Renal cortical epithelial cell (primary cell): Measurements from ENCODE around the gene EHHADH. TPM values are rescaled to one million over a fixed set of nuclear protein-coding genes. Genes with fewer than 3 reads are reported as not detected.
"Not testable (repeated sequence)": the region's sequence is repeated elsewhere in the genome, so short reads cannot be mapped to it uniquely, and the experiment has no call there.

Source experiments
- DNase-seq: peaks from one replicate; pipeline ENCODE4 v3.0.0-alpha.2; 2011; ENCODE audit warnings: low read depth
- total RNA-seq: library from RNA; depleted of rRNA; stranded (reverse); fragments of >200 nt; gene quantifications from 2 replicates; pipeline ENCODE4 v1.2.3, GENCODE V29; 2014

EHHADH gene
- total RNA-seq, 1 donor from 2014 or later, result 35.6 TPM

- peak; percentile 43 for DNase-seq
These were observed 2.6 kb downstream of the EHHADH start for GRCh38 chr3:185251272-185251671.

- peak; percentile 78 for DNase-seq
These were observed 3.2 kb downstream of the EHHADH start for GRCh38 chr3:185250653-185251052.

DNA sequence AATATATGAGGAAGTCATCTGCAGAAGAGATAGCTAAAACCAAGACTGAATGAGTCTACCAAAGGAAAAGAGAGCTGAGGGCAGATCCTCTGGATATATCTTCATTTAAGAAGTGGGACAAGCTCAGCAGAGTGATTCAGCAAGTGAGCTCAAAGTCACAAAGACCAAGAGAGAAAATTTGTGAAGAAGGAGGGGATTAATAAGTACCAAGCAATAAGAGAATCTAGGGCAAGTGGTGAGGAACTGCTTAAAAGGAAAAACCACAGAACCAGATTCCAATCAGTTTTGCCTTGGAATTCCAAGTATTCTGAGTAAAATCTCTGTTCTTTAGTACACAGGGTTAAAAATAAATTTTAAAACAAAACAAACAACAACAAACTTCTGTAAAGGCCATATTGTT, 3.6 kb downstream of the EHHADH start:
- peak; percentile 94 for DNase-seq

GRCh38 chr3:185242642-185243041, 11.2 kb downstream of the EHHADH start:
- DNase-seq, result no peak

- DNase-seq, result no peak
These were observed 16.9 kb downstream of the EHHADH start for GRCh38 chr3:185236969-185237368.

- DNase-seq, result no peak
These were observed 20.5 kb downstream of the EHHADH start for GRCh38 chr3:185233328-185233727.

DNA sequence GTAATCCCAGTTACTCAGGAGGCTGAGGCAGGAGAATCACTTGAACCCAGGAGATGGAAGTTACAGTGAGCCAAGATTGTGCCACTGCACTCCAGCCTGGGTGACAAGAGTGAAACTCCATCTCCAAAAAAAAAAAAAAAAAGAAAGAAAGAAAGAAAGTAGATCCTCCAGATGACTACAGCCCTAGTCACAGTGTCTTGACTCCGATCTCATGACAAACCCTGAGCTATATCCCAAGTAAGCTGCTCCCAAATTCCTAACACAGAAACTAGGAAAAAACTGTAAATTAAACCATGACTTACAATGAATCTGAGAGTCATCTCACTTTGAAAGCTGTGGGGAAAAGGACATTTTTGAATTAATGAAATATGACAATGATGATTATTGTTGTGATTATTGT, 27.3 kb downstream of the EHHADH start:
- not testable (repeated sequence) for DNase-seq

DNA sequence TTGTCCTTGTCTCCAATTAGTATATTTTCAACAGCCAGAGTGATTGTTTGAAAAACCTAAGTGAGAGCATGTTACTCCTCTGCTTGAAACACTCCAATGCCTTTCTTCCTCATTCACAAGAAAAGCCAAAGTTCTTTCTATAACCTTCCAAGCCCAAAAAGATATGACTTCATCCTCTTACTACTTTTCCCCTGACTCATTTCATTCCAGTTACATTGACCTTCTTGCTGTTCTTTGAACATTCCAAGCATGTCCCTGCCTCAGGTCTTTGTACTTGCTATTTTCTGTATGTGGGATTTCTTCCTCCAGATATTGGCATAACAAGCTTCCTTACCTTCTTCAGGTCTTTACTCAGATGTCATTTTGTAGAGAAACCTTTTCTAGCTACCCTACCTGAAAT, 28.3 kb downstream of the EHHADH start:
- peak; percentile 92 for DNase-seq

GRCh38 chr3:185225080-185225479, 28.8 kb downstream of the EHHADH start:
- DNase-seq, result no peak

GRCh38 chr3:185221203-185221602, 32.6 kb downstream of the EHHADH start:
- no peak for DNase-seq

DNA sequence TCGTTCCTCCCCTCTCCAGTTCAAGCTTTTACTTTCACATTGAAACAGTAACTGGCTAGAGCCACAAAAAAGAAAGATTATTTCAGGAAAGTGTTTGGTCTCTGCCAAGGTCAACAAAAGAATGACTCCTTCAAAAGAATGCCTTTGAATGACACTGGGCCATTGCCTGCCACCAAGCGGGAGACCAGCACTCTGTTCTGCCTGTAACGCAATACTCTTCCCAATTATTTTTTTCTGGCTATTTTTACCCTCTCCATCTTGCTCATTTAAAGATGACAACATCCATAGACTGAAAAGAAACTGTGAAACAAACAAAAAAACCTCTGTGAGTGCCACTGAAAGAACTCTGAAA, 37.3 kb downstream of the EHHADH start:
- DNase-seq, result peak; percentile 8

DNA sequence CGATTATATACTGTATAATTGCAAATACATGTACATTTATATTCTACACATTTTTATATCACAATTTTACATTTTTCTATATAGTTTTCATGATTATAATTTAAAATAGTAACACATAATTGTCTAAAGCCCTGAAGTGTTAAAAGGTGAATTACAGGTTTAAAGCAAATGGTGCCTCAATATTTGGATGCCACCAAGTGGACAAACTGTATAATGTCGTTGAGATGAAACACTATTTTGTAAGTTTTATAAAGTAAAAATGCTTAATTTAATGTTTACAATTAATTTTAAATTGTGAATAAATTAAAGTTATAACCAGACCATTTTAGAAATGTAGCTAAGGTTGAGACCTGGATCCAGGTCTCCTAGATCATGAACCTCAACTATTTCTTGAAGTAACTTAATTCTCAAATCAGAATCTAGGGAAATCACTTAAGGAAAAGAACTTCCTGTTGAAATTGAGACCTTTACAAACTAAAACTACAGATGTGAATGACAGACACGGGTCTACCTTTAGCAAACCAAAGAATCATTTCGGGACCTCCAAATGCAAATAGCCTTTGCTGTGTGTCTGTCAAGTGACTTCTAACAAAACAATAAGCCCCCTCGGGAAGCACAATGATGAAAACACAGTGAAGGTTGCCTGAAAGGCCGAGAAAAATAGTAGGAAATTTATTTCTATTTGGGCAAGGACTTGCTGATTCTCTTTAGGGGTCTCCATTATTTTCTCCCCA, 37.8 kb downstream of the EHHADH start:
- DNase-seq, result peak; percentile 39

DNA sequence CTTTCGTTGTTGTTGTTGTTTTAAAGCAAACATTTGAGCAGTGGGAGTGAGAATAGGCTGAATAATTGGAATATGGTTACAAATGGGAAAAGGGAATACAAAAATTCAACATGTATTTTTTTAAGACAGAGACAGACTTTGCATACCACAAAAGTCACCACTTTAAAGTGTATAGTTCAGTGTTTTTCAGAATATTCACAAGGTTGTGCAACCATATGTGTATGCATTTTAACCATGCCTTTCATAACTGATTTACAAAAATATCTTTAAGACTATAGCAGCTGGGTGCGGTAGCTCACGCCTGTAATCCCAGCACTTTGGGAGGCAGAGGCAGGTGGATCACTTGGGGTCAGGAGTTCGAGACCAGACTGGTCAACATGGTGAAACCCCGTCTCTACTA, 41.3 kb downstream of the EHHADH start:
- DNase-seq, result no peak

GRCh38 chr3:185212086-185212485, 41.8 kb downstream of the EHHADH start:
- DNase-seq, result no peak

DNA sequence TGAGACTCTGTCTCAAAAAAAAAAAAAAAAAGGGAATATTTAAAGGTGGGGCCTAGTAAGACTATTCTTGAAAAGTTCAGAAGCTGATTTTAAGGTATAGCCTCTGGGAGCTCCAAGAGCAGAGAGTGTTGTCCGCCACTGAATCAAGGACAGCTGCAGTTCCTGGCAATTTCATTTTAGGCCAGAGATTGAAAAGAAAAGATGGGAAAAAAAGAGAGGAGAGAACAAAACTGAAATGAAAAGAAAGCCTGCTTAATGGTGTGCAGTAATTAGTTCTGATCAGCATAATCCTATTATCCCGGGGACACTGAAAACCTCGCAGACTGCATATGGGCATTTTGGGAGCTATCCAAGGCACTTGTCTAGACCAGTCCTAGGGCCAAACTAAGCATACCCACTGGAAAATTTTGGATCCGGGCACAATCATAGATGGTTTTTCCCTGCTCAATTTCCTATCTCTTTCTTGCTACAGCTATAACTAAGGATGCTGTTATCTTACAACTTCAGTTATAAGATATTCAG, 43.2 kb downstream of the EHHADH start:
- DNase-seq, result no peak

- DNase-seq, result no peak
These were observed 45.0 kb downstream of the EHHADH start for GRCh38 chr3:185208823-185209222.

- DNase-seq, result no peak
These were observed 45.7 kb downstream of the EHHADH start for GRCh38 chr3:185207931-185208746.

DNA sequence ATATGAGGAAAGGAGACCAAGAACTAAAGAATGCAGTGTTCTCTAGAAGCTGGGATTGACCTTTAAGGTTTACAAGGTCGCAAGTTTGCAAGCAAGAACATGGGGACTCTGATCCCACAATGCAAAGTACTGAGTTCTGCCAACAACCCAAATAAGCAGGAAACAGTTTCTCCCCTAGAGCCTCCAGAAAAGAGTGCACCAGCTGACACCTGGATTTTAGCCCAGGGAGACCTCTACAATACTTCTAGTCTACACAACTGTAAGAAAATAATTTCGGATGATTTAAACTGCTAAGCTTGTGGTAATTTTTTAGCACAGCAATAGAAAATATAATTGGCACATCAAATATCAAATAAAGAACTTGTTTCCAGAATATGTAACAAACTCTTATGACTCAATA, 46.4 kb downstream of the EHHADH start:
- DNase-seq, result no peak

DNA sequence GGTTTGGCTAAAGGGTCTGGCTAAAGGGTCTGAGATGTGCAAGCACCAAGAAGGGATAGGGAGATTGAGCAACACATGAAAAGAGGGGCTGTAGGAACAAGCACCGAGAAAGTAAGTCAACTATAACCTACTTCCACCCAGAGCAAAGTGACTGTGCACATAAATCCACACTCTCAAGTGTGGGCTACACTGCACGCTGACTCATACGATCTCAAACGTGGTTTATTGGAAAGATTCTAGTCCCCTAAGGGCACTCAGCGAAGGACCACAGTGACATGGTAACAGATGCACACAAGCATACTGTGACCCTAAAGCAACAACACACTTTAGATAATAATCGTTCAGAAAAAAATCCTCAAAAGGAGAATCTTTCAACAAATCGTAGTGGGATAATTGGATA, 48.0 kb downstream of the EHHADH start:
- no peak for DNase-seq

- DNase-seq, result no peak
These were observed 49.0 kb downstream of the EHHADH start for GRCh38 chr3:185204894-185205293.

DNA sequence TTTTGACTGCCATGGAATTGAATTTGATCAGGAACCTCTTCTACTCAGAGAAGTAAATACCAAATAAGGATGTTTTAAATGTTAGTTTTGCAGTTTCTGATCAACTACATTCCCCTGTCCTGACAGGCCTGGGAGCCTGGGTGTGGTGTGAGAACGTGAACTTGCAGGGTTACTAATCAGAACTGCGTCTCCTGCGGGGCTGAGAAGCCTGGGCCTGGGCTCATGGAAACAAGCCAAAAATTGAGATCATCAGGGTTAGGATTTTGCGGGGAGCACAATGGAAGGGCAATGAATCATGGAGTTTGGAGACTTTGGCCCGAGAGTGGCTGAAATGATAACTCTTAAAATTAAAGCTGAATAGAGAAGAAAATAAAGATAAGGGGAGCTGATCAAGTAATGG, 53.2 kb downstream of the EHHADH start:
- peak; percentile 64 for DNase-seq

DNA sequence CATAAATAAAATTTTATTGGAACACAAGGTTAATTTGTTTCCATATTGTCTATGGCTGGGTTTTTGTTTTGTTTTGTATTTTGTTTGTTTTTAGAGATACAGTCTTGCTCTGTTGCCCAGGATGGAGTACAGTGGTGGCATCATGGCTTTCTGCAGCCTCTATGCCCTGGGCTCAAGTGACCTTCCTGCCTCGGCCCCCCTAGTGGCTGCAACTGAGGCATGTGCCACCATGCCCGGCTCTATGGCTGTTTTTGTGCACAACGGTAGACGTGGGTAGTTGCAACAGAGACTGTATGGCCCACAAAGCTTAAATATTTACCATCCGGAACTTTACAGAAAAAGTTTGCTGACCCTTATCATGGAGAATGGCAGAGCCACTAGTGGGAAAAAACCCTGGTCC, 54.2 kb downstream of the EHHADH start:
- no peak for DNase-seq

DNA sequence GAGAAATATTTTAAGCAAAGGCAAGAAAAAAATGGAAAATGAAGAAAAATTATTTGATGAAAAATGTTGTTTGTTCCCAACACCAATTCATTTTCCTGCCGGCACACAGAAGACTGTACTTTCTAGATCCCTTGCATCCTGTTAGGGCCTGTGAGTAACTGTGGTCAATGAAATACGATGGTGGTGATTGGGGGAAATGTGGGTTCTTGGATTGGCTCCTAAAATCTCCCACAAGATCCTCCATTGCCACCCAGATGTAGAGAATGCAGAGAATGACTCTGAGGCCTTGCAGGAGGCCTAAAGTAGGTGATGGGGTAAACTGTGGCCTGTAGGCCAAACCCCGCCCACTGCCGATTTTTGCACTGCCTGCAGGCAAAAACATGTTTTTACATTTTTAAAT, 54.6 kb downstream of the EHHADH start:
- no peak for DNase-seq
